ENCODE results near the gene TCAP.

Gene TCAP

GRCh38 chr17:39618956-39619785 lies 46.0 kb upstream of the TCAP start:
- H3K36me3 ChIP-seq: no peaks in the 10 kb centered on the region
- no peak for TF ChIP-seq CTCF (IDR thresholded peaks at IDR 0.05)
- no peaks in the 10 kb centered on the region for H3K9me3 ChIP-seq
- H3K27me3 ChIP-seq: peaks cover 87% of the 10 kb centered on the region
- no peak overlapping the region for H3K4me3 ChIP-seq (ENCODE audit: low read depth in 1 of 2, low read length in 1 of 2)
- H3K27ac ChIP-seq: no peak overlapping the region
- peaks cover 5 to 28% of the 10 kb centered on the region in 2 experiments for H3K4me1 ChIP-seq (ENCODE audit: control insufficient read depth in 1 of 2, insufficient read depth in 1 of 2, low read depth in 1 of 2, low read length in 1 of 2)

- Histone ChIP-seq H3K4me3 (ENCODE audit: low read depth in 1 of 2, low read length in 1 of 2) (no peak overlapping the region), H3K36me3 (no peaks in the 10 kb centered on the region), H3K27me3 (peaks cover 87% of the 10 kb centered on the region), H3K4me1 (ENCODE audit: control insufficient read depth in 1 of 2, insufficient read depth in 1 of 2, low read depth in 1 of 2, low read length in 1 of 2) (peaks cover 5 to 28% of the 10 kb centered on the region in 2 experiments), H3K27ac (no peak overlapping the region), H3K9me3 (no peaks in the 10 kb centered on the region)
- TF ChIP-seq CTCF (IDR thresholded peaks at IDR 0.05): no peak
Measured at GRCh38 chr17:39619786-39620101, 45.4 kb upstream of the TCAP start.

- TF ChIP-seq CTCF (IDR thresholded peaks at IDR 0.05): peak; percentile 98
- Histone ChIP-seq H3K36me3 (no peaks in the 10 kb centered on the region), H3K9me3 (no peaks in the 10 kb centered on the region), H3K4me1 (ENCODE audit: control insufficient read depth in 1 of 2, insufficient read depth in 1 of 2, low read depth in 1 of 2, low read length in 1 of 2) (peaks cover 7 to 34% of the 10 kb centered on the region in 2 experiments), H3K27ac (no peak overlapping the region), H3K27me3 (peaks cover 87% of the 10 kb centered on the region), H3K4me3 (ENCODE audit: low read depth in 1 of 2, low read length in 1 of 2) (no peak overlapping the region)
Measured at GRCh38 chr17:39621523-39622379, 43.4 kb upstream of the TCAP start.

GRCh38 chr17:39622380-39623006 lies 42.7 kb upstream of the TCAP start:
- TF ChIP-seq CTCF (IDR thresholded peaks at IDR 0.05): no peak
- no peak overlapping the region for H3K4me3 ChIP-seq (ENCODE audit: low read depth in 1 of 2, low read length in 1 of 2)
- H3K9me3 ChIP-seq: no peaks in the 10 kb centered on the region
- peaks cover 10 to 41% of the 10 kb centered on the region in 2 experiments for H3K4me1 ChIP-seq (ENCODE audit: control insufficient read depth in 1 of 2, insufficient read depth in 1 of 2, low read depth in 1 of 2, low read length in 1 of 2)
- no peaks in the 10 kb centered on the region for H3K36me3 ChIP-seq
- no peak overlapping the region for H3K27ac ChIP-seq
- H3K27me3 ChIP-seq: peaks cover 87% of the 10 kb centered on the region

GRCh38 chr17:39623356-39623950 lies 41.7 kb upstream of the TCAP start:
- Histone ChIP-seq H3K36me3 (no peaks in the 10 kb centered on the region), H3K27ac (no peak overlapping the region), H3K4me1 (ENCODE audit: control insufficient read depth in 1 of 2, insufficient read depth in 1 of 2, low read depth in 1 of 2, low read length in 1 of 2) (peaks cover 14 to 33% of the 10 kb centered on the region in 2 experiments), H3K27me3 (peaks cover 87% of the 10 kb centered on the region), H3K9me3 (no peaks in the 10 kb centered on the region), H3K4me3 (ENCODE audit: low read depth in 1 of 2, low read length in 1 of 2) (no peak overlapping the region)
- TF ChIP-seq CTCF (IDR thresholded peaks at IDR 0.05): peak; percentile 96
